OCI-M2 (cell line): ENCODE results near the gene SENP1.
"Not testable (repeated sequence)": the region's sequence is repeated elsewhere in the genome, so short reads cannot be mapped to it uniquely, and the experiment has no call there.

Experiments used
- DNase-seq: peaks from one replicate; lab custom pipeline; 2025; ENCODE audit not compliant: unreplicated experiment; lab: John Stamatoyannopoulos, UW

Gene SENP1

DNA sequence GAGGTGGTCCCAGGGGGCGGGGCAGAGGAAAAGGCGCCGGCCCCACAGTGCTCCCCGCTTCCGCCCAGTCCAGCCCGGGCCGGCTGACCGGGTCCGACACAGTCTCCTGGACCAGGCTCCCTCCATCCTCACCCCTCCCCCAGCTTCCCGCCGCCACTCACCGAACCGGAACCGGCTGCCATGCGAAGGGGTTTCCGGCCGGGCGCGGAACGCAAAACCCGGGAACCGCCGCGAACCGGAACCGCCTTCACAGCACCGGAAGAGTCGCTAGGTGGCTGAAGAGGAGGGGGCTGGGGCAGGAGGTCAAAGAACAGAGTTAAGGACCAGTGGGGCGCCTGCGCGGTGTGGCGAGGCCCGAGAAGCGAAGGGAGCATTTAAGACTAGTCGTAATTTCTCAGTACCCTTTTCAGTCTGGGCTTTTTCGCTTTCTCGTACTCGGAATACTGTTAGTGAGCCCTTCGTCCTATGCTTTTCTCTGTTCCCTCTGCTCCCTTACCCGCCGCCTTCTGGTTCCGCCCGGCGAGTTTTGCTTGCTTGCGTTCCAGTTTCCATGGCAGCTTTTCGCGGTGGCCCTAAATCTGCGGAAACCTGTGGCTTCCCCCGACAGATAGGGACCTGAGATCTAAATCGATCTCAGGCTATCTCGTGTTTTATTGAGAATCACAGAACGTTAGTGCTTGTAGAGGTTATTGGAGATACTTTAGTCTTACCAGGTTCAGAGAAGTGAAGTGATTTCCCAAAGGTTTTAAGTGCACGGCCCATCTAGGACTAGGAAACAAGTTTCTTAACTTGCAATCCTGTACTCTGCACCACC lies at the start of gene SENP1:
TSS of gene SENP1 (minus strand) at position 213 of the 814 bp plus-strand sequence. CDS start 4,607 bp downstream, outside the sequence.
- DNase-seq, result peak; percentile 69

GRCh38 chr12:48151103-48151771 lies 45.4 kb upstream of the SENP1 start:
- no peak for DNase-seq

DNA sequence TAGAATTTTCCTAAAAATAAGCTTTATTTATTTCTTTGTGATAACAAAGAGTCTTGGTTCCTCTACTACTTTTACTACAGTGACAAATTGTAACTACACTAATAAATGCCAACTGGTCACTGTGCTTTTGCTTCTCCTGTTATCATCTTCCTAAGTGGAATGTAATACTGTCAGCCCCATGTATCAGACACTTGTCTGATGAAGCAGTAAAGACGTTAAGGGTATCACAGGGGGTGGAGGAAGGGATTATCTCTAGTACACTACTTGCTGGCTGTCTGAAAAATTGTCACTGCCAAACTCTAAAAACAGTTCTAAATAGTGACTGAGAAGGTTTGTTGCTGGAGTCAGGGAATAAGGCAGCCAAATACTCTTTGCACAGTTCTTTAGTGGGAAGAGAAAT lies 40.1 kb upstream of the SENP1 start:
- DNase-seq, result no peak

GRCh38 chr12:48143898-48144297 lies 38.0 kb upstream of the SENP1 start:
- no peak for DNase-seq

GRCh38 chr12:48142818-48143674 lies 37.2 kb upstream of the SENP1 start:
- DNase-seq, result no peak

- no peak for DNase-seq
Observed at GRCh38 chr12:48135027-48135426, 29.1 kb upstream of the SENP1 start.

GRCh38 chr12:48132826-48133225 lies 26.9 kb upstream of the SENP1 start:
- no peak for DNase-seq

GRCh38 chr12:48131517-48131916 lies 25.6 kb upstream of the SENP1 start:
- no peak for DNase-seq

DNA sequence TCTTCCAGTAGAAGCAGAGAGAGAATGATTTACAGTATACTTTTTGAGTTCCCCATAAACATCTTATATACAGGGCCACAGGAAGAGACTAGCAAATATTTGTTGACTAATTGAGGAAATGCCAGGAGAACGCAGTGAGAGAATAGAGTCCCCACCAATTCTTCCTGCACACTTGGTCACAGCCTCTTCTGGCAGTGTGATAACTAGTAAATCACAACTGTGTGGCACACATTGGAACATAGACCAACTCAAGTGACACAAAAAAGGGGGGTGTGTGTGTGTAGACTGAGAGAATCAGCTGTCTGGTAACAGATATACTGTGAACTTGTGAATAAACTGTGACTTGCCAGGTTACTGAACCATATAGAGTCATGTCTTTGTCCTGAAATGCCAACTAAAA lies 23.5 kb upstream of the SENP1 start:
- DNase-seq, result no peak

DNA sequence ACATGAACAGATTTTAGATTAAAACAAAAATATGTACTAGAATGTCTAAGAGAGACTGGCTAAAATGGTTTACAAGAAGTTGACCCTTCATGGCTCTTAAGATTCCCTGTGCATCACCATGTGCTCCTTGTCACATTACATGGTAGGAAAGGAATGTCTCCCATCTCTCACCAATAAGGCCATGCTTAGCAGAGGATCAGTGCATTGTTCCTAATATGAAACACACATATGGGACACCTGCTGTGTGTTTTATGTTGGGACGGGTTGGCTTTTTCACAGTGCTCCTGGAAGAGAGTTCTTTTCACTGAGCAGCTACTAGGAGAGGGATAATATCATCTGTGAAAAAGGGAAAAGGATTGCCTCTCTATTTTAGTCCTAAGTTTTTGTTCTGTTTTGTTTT lies 22.9 kb upstream of the SENP1 start:
- DNase-seq, result no peak

DNA sequence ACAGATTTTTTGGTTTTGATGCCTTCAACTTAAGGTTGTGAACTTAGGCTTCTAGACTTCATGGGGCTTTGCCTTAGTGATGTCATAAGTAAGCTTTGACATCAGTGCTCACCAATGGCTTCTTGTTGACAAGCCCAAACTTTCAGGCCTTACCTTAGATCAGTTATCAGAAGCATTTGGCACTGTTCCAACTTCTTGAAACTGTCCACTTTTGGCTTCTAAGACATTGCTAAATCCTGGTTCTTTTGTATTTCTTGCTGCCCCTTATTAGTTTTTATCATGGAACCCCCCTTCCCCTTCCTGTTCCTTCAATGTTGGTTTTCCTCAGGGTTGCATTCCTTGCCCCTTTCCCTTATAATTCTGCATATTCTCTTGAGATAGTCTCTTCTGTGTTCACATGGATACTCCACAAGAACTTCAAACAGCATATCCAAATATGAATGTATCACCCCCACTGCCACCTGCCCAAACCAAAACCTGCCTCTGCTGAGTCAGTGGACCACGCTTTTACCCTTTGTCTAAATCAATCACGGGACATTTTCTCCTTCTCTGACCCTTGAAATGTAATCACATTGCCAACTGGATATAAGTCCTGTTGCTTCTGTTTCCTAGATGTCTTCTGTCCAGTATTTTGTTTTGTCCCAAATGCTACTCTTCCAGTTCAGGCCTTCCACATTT lies 21.2 kb upstream of the SENP1 start:
- no peak for DNase-seq

- no peak for DNase-seq
Observed at GRCh38 chr12:48125985-48126384, 20.1 kb upstream of the SENP1 start.

- DNase-seq, result not testable (repeated sequence)
Observed at GRCh38 chr12:48125542-48125941, 19.7 kb upstream of the SENP1 start.

DNA sequence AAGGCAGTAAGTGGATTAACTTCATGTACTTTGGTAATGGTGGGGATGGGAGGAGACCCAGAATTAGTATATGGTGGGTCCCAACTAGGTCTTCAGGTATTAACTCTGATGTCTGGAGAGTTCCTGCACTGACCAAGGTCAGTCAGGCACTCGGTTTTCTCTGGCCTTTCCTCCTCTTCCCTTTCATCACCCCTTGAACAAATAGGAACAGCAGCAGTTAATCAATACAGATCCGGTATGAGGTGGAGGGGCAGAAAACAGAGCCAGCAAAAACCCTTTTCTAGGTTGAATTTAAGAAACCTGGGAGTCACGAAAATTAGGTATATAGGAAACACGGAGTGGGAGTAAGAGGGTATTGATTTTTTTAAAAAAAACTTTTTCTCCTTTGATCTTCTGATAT lies 17.3 kb upstream of the SENP1 start:
- no peak for DNase-seq

- no peak for DNase-seq
Observed at GRCh38 chr12:48122065-48122834, 16.4 kb upstream of the SENP1 start.

DNA sequence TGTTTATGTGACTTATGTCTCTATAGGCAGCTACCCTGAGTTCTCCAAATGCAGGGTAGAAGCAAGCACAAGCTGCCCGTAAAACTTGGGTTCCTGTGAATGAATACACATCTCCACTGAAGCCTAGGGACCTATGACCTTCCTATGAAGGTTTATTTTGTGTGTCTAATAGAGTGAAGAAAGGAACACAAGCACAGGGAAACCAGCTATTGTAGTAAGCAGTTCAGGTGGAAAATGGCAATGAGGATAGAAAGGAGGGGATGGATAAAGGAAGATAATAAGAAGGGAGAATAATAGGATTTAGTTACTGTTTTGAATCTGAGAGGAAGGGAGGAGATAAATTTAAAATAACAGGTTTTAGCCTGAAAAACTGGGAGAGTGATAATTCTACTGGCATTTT lies 15.6 kb upstream of the SENP1 start:
- DNase-seq, result no peak

DNA sequence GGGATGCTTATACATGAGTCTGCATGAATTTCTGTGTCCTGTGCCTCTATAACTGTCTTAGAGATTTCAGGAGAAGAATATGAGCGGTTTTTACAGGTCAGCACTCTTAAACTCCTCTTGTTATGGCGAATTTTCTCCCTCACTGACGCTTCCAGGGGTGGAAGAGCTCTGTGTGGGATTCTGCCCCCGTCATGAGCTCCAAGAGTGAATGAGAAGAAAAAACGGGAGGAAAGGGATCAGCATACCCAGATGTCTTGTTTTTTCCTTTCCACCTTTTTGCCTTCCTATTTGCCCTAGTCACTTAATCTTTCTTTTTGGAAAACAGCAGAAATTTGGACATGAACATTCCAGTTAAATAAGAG lies 13.9 kb upstream of the SENP1 start:
- DNase-seq, result no peak

- DNase-seq, result no peak
Observed at GRCh38 chr12:48119078-48119833, 13.4 kb upstream of the SENP1 start, which contains the start of gene PFKM. Gene PFKM (plus strand): TSS chr12:48119364. CDS start chr12:48122775, 3,411 bp downstream.

DNA sequence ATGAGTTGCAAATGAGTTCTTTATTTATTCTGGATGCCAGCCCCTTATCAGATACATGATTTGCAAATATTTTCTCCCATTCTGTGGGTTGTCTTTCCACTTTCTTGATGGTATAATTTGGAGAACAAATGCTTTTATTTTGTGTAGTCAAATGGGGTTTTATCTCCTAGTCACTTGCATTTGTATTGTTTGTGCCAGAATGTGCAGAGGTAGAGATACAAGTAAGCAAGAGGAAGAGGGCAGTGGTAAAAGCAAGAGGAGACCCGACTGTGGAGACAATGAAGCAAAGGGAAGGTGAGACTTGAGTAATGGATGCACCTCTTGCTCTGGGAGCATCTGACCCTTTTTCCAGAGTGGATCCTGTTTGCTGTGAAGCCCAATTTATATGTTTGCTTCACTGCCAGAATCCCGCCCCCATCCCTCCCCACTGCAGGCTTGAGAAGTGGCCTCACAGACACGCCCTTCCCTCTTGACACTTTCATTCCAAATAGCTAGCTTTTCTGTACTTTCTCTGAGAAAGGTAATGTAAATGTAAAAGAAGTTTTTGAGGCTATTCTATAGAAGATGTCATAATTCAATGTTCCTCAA lies 12.5 kb upstream of the SENP1 start:
- no peak for DNase-seq
